Brain microvascular endothelial cell (primary cell): Measurements from ENCODE around the gene CLSTN2.
A peak's percentile ranks its signal among the peaks of the same experiment; 100 is the strongest.

Experiments
- DNase-seq: peaks from one replicate; pipeline ENCODE4 v3.0.0-alpha.2; 2020
- H3K27ac ChIP-seq: fragments of 250-450 bp; sonication (Bioruptor Pico); 2 replicates; pipeline ENCODE4 v1.5.1; 2020; ENCODE audit warnings: mild to moderate bottlenecking, moderate library complexity
- H3K27me3 ChIP-seq: fragments of 250-450 bp; sonication (Bioruptor Pico); replicated peaks from 2 replicates; pipeline ENCODE4 v1.5.1; 2020; ENCODE audit warnings: mild to moderate bottlenecking
- H3K36me3 ChIP-seq: fragments of 250-450 bp; sonication (Bioruptor Pico); replicated peaks from 2 replicates; pipeline ENCODE4 v1.5.1; 2020; ENCODE audit warnings: mild to moderate bottlenecking
- H3K4me3 ChIP-seq: 2 replicates; pipeline ENCODE4 v1.5.1; 2011; ENCODE audit warnings: low read depth, mild to moderate bottlenecking, control low read depth, low read length, moderate library complexity
- CTCF ChIP-seq: IDR thresholded peaks from 2 replicates; pipeline ENCODE4 v1.5.1; 2011; ENCODE audit warnings: low read depth, mild to moderate bottlenecking, moderate library complexity, low read length, control low read depth, inconsistent platforms; ENCODE audit errors: missing control alignments
- in situ Hi-C: cut with HindIII; loops from 2 replicates; pipeline ENCODE4 v1.10.0; 2017; ENCODE audit warnings: low sequenced_read_pairs, low pct_ligation_motif_present

The CLSTN2 gene

GRCh38 chr3:139935016-139935865, at the start of gene CLSTN2:
CLSTN2 (plus strand) TSS chr3:139935185.
- Histone ChIP-seq H3K4me3 (peak within 1 kb of the TSS; percentile 66), H3K27me3 (no peaks in the 10 kb centered on the region), H3K27ac (no peak within 1 kb of the TSS), H3K36me3 (no peaks in the 10 kb centered on the region)
- DNase-seq = peak; percentile 53
- in situ Hi-C loops = no loop called here
- TF ChIP-seq CTCF = peak; percentile 20

DNA sequence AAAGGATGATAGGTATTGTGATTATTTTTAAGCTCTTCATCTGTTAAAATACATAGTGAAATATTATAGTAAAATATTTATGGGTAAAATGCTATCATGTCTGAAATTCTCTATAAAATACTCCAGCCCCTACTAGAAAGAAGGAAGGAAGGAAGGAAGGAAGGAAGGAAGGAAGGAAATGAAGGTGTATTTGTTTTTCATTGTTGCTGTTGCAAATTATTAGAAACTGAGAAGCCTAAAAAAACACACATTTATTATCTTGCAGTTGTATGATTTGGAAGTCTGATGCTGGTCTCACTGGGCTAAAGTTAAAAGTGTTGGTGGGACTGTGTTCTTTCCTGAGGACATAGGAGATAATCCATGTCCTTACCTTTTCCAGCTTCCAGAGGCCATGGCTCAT, 47.6 kb upstream of the CLSTN2 start:
- in situ Hi-C loops = no loop called here
- TF ChIP-seq CTCF = no peak
- no peak overlapping the region for H3K4me3 ChIP-seq
- no peaks in the 10 kb centered on the region for H3K36me3 ChIP-seq
- no peaks in the 10 kb centered on the region for H3K27me3 ChIP-seq
- no peak overlapping the region for H3K27ac ChIP-seq
- no peak for DNase-seq

DNA sequence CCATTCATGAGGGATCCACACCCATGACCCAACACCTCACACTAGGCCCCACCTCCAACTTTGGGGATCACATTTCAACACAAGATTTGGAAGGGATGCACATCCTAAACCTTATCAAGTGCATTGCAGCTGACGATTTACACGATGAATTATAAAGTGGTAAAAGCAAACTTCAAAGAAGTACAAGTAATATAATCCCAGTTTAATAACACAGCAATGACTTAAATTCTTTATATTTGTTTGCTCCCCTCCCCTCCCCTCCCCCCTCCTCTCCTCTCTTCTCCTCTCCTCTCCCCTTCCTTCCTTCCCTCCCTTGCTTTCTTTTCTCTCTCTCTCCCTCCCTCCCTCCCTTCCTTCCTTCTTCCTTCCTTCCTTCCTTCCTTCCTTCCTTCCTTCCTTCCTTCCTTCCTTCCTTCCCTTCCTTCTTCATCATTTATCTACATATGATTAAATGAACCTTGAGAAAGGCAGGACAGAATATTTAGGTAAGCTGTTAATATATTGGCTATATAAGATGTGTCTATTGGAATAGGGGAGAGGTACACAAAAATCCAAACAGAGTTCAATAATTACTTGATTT, 46.3 kb upstream of the CLSTN2 start:
- TF ChIP-seq CTCF = no peak
- Histone ChIP-seq H3K27ac (no peak overlapping the region), H3K36me3 (no peaks in the 10 kb centered on the region), H3K4me3 (no peak overlapping the region), H3K27me3 (no peaks in the 10 kb centered on the region)
- in situ Hi-C loops = no loop called here
- no peak for DNase-seq

- H3K36me3 ChIP-seq = no peaks in the 10 kb centered on the region
- no peak for DNase-seq
- TF ChIP-seq CTCF = no peak
- in situ Hi-C loops = no loop called here
- H3K27me3 ChIP-seq = no peaks in the 10 kb centered on the region
- H3K4me3 ChIP-seq = no peak overlapping the region
- no peak overlapping the region for H3K27ac ChIP-seq
These were observed 41.6 kb upstream of the CLSTN2 start for GRCh38 chr3:139893267-139893962.

DNA sequence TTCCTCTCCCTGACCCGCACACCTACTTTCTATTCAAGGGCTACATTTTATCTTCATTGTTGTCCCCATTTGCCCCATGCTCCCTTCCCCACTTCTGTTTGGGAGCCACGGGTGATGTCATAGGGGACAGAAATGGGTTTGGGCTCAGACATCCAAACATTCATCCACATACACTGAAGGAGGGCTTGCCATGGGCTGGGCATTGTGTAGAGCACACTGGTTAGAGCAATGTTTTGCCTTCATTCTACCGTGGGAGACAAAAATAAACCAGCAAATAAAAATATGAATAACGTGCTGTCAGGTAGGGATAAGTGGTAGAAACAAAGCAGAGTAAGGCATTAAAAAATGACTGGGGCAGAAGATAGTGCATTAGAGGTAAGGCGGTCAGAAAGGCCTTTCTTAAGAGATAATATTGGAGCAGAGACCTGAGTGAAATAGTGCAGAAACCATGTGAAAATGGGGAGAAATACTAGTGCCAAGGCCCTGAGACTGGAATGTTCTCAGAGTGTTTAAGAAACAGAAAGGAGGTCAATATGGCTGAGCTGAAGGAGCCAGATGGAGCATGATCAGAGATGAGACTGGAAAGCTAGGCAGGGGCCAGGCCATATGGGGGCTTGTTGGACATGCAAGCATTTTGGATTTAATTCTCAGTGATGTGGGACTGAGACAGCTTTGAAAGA, 40.9 kb upstream of the CLSTN2 start:
- in situ Hi-C loops = no loop called here

More for the DNA sequence above, 40.9 kb upstream of the CLSTN2 start:
- TF ChIP-seq CTCF = no peak
- DNase-seq = no peak
- H3K27me3 ChIP-seq = no peaks in the 10 kb centered on the region
- no peaks in the 10 kb centered on the region for H3K36me3 ChIP-seq
- H3K4me3 ChIP-seq = no peak overlapping the region
- H3K27ac ChIP-seq = no peak overlapping the region
